SK-N-DZ (cell line): ENCODE measurements around the gene CCDC61. TPM values are rescaled to one million over a fixed set of nuclear protein-coding genes. Genes with fewer than 3 reads are reported as not detected.

Source experiments
- DNase-seq: peaks from one replicate; pipeline ENCODE4 v3.0.0-alpha.2; 2015; ENCODE audit warnings: low spot score
- polyA plus RNA-seq, 2 experiments: library from polyadenylated mRNA; depleted of rRNA; stranded (reverse); fragments of >200 nt; gene quantifications; 2 replicates each; pipeline ENCODE4 v1.2.3, GENCODE V29; 2014

Gene CCDC61, protein sequence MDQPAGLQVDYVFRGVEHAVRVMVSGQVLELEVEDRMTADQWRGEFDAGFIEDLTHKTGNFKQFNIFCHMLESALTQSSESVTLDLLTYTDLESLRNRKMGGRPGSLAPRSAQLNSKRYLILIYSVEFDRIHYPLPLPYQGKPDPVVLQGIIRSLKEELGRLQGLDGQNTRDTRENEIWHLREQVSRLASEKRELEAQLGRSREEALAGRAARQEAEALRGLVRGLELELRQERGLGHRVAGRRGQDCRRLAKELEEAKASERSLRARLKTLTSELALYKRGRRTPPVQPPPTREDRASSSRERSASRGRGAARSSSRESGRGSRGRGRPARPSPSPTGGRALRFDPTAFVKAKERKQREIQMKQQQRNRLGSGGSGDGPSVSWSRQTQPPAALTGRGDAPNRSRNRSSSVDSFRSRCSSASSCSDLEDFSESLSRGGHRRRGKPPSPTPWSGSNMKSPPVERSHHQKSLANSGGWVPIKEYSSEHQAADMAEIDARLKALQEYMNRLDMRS
- 4.8 and 7.0 TPM in 2 replicates for polyA plus RNA-seq (2014; cell fraction: cytosol; rRNA removed)
- polyA plus RNA-seq (2014; cell fraction: nucleus; rRNA removed), result 17.0 and 17.9 TPM in 2 replicates

DNA sequence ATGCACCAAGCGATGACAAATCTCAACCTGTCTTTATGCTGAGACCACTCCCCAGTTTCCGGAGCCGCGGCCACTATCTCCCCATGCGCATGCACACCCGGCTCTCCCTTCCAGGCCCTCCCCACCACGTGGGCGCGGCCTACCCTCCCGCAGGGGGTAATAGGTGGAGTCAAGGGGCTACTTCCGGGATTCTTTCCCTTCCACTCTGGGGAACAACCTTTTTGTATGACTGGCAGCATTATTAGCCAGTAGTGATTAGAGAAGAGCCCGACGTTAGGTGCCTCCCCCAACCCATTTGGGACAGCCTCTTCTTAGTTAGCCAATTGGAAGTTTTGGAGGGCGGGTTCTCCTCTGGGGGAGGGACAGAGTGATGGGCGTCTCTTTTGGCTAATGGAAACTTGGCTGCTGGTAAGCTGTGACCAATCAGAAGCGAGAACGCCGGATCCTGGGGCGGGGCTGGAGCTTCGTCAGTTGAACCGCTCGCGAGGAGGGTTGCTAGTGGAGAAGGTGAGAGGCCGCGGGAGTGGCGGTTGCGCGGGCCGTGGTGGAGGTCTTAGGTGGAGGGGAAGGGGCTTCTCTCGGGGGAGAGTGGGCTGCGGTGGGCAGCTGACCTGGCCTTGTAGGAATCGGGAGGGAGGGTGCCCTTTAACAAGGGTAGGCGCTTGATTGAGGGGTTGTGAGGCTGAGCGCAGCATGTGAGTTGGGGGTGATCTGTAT lies at the start of gene CCDC61:
Gene CCDC61, plus strand, starts transcription at position 470 of the 717 bp plus-strand sequence. CDS start 7,552 bp downstream, outside the sequence.
- peak; percentile 99 for DNase-seq

DNA sequence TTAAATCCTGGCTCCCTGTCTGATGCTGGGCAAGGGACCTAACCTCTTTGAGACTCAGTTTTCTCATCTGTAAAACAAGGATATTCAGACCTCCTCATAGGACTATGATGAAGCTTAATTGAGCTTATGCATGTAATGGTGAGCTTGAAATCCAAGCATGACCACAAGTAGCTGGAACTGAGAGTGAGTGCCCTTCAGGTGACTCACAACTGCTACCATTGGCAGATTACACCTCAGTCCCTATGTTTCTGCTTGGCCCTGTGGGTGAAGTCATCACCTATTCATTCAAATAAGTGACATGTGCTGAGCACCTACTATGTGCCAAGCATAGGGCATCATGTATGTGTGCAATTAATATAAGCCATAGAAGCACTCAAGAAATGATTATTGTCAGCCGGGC lies 47.3 kb upstream of the CCDC61 start:
- no peak for DNase-seq

DNA sequence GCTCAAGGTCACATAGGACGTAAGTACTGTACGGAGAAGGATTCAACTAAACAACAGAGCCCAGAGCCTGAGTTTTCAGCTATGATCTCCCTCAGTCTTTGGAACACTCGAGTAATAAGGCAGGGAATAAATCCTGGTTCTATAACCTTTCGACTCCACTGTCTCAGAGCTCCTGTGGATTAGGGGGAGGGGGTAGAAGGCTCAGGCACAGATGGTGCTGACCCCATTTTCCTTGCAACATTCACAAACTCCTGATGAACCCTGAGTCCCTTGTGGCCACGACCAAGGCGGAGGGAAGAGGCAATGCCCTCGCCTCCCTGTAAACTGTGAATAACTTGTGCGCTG lies 43.0 kb upstream of the CCDC61 start:
- no peak for DNase-seq

DNA sequence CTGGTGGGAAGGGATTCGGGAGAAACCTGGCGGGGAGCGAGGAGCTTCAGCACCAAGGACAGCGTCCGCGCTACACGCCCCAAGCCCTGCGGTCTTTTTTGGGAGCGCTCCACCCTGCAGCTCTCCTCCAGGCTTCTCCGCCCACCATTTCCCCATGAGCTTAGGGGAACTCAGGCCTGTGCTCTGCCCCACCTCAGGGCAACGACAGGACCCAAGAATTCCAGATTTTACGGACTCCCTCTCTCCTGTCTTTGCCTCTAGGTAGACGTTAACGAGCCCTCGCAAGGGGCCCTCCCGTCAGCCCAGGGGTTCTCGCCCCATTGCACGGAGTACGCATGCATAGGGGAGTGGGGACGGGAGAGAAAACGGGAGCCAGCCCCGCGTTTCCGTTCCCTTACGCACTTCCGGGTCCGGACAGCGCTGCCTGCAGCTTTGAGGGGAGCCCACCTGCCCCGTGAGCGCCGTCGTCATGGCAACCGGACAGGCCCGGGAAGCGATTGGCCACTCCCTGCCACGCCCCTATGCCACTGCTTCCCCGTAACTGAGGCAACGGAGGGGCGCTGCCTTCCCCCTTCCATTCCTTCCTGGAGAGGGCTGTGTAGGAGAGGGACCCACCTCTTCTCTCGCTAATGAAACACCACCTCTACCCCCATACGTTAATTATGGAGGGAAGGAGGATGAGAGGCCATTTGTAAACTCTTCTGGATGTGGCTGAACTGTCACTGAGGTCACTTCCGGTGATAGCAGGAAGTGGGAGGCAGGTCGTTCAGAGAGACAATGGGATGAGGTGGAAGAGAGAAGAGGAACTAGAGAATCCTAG lies 42.4 kb upstream of the CCDC61 start:
- DNase-seq, result no peak

DNA sequence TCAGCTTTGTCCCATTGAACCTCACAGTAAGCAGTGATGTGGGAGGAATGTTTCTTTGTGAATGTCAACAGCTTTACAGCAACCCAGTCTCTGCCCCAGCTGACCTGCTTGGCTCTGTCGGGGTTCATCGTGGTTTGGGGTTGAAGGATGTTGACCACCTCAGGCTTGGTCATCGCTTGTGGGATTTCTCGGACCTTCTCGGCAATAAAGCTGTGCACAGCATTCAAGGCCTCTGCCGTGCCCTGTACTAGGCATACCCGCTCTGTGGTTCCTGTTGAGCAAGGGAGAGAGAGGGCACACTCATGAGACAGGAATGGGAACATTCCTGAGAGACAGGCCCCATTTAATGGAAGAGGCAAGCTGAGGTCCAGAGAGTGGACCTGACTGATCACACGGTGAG lies 41.6 kb upstream of the CCDC61 start:
- DNase-seq, result no peak

DNA sequence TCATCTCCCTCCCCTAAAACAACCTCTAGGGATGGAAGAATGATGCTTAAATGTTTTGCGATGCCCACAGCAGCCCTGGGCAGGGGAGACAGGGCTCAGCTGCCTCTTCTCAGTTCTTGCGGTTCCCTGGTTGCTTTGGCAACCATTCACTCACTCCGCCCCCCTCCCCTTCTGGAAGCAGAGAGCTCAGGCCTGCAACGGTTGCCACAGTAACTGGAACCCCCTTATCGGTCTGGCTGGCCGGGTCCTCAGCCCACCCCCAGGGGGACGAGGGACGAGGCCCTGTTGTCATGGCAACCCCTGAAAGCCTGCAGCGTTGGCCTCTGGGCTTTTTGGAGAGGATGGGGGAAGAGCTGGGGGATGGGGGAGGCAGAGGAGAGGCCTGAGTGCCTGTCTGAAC lies 41.1 kb upstream of the CCDC61 start:
- peak; percentile 87 for DNase-seq

DNA sequence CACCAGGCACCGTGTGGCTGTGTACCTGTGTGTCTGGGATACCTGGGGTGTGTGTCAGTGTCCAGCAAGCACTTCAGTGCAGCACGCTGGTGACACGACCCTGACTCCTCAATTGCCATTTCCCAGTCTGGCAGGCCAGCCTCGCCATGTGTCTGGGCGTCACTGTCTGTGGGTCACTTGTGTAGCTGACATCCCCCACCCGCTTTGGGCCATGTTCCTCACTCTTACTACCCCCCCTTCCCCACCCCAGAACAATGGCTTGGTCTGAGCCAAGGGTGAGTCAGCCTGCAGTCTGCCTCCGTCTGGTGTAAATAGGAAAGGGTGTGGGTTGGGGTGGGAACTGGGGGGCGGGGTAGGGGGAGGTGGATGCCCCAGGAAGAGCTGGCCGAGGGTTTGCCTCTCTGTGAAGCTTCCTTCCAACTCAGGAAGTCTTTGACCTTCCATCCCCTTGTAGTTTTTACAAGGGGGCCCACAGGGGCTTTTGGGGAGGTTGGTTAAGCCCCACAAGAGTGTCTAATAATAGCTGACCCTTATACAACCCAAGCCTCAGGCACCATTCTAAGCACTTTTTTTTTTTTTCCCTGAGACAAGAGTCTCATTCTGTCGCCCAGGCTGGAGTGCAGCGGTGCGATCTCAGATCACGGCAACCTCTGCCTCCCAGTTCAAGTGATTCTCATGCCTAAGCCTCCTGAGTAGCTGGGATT lies 39.2 kb upstream of the CCDC61 start:
- no peak for DNase-seq

DNA sequence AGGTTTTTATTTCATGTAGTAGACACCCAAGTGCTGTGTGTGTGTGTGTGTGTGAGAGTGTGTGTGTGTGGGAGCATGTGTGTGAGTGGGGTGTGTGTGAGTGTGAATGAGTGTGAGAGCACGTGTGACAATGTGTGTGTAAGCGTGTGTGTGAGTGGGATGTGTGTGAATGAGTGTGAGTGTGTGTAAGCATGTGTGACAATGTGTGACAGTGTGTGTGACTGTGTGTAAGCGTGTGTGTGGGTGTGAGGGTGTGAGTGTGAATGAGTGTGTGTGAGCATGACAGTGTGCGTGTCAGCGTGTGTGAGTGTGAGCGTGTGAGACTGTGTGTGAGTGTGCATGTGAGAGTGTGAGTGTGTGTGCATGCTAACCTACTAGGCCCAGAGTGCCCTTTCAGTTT lies 36.9 kb upstream of the CCDC61 start:
- DNase-seq, result no peak

DNA sequence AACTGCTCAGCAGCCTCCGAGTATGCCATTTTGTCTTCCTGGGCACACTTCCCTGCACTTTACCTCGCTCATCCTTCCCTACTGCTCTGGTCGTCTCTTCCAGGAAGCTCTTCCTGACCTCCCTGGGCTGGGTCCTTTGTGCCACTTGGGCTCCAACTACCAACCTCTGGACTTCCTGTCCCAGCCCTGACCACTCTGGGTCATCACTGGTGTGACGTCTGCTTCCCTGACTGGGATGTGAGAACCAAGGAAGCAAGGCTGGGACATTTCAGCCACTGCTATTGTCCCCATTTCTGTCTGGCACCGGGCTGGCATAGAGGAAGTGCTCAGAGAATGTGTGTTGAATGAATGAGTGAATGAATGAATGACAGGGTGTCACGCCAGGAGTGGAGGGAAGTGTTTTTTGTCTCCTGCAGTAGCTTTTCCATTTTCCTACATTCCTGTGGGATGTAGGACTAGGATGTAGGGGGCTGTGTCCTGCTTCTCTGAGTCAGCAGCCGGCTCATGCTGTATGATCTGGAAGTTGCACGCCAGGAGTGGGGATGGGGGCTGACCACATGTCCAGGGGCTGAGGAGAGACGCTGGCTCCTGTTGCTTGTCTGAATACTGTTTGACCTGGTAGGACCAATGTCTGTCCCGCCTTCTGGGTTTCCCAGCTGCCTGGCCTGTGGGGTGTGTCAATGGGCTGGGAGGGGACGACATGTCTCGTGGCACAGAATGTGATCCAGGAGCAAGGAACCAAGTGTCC lies 36.3 kb upstream of the CCDC61 start:
- DNase-seq, result no peak

DNA sequence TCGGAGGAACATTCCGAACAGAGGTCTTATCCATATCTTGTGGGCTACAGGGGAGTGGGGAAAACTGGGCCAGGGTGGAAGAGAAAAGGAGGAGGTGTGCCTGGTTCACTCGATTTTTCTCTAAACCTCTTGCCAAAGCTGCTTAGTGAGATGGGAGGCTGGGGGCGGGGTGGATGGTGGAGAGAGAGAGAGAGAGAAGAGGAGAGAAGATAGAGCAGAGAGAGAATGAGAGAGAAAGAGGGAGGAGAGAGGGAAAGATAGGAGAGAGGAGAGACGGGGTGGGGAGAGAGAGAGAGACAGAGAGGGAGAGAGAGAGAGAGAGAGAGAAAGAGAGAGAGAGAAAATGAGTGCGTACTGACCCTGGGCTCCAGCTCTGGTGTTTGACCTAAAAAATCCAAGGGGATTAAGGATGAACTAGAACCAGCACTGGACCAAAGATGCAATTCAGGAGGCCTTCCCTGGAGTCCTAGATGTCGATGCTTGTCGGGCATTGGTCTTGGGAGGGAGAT lies 35.7 kb upstream of the CCDC61 start:
- no peak for DNase-seq

DNA sequence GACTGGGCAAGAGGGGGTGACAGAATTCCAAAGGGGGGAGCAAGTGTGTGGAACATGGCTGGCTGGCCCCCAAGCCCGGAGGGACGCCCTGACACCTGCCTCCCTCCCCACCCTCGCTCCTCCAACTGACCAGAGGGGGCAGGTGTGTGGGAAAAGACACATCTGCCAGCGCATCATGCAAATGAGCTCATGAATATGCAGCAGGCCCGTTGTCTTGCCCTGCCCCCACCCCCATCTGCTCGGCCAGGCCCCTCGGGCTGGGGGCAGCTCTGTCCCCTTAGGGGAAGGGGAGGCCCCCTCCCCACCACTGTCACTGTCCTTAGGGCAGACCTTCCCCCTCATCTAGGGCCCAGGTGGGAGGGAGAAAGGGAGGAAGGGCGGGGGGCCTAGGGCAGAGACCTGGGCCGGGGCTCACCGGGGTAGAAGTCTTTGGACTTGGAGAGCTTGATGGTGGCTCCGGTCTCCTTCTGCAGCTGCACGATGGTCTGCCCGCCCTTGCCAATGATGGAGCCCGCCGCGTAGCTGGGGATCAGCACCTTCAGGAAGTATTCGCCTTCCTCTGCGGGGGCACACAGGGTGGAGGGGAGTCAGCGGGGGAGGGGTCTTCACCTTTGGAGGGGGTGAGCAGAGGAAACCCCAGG lies 34.6 kb upstream of the CCDC61 start:
- peak; percentile 12 for DNase-seq

DNA sequence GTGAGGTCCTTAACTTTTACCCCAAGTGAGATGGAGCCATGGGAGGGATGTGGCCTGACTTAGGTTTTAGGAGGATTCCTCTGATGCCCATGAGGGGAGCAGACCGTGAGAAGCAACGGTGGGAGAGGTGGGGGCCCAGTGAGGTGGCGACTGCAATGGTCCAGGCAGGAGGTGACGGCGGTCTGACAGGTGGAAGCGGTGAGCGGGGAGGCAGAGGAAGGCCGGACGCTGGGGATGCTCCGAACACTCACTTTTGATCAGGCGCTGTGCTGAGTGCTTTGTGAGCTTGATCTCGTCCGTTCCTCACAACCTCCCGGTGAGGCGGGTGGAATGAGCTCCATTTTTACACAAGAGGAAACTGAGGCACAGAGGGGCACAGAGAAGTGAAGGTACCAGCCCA lies 33.2 kb upstream of the CCDC61 start:
- DNase-seq, result no peak

DNA sequence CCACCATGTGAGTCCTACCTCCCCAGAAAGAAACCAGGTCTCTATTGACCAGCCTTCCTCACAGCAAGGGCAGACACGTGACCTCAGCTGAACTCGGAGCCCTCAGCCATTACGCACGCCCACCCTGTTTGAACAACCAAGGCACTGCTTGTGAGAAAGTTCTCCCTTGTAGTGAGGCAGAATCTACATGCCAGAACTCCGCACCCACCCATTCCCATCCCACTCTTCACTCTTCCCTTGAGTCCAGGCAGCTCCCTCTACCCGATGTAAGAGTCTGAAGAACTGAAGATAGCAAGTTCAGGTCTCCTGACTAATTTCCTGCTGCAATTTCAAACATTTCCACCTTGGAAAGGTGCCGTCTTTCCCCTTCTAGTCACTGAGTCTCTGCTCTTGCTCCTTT lies 28.0 kb upstream of the CCDC61 start:
- no peak for DNase-seq

DNA sequence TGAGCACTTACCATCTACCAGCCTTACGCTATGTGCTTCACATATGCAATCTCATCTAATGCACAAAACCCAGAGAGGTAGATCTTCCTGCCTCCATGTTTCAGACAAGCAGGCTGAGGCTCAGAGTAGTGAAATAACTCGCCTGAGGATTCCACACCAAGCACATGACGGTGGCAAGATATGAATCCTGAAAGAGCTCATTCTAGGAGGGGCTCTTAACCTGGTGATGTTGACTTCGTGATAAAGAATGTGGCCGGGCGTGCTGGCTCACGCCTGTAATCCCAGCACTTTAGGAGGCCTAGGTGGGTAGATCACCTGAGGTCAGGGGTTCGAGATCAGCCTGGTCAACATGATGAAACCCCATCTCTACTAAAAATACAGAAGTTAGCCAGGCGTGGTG lies 26.6 kb upstream of the CCDC61 start:
- no peak for DNase-seq

DNA sequence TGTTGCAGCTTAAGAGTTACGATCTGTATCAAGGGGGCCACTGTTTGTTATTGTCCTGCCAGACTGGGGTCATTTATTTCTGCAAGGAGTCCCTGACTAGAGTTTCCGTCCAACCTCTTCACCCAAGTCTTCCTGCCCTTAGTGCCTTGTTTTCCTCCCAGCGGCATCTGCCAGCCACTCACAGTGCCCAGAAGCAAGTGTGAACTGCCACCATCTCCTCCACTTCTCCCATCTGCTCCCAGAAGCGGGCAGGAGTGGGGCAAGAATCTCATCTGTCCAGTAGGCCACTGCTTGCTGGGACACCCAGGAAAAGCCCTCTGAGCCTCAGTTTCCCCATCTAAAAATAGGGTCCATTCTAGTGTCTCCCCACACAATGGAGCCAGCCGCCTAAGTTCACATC lies 25.6 kb upstream of the CCDC61 start:
- DNase-seq, result no peak

DNA sequence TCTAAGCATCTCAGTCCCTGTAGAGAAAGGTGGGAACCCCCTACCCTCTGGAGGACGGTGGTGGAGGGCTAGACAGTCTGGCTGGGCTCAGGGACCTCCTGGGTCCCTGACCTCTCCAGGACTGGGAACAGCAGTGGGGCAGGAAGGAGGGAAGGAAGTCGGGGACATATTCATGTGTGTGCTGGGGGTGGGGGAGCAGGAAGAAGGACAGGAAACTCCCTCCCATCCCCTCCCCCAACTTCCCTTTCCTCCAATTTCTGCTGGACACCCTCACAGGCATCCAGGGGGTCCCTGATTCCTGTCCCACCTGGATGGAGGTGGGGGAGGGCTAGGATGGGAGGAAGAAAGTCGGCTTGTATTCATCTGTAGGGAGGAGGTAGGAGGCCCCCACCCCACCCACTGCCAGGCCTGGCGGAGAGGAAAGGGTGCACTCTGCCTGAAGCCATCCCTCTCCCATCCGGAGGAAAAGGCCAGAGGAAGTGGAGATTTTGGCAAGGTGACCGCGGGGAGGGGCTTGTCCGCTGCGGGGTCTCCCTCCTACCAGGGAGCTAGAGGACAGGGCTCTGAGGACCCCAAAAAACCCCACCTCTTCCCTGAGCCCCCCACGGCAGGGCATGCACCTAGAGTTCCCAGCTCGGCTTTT lies 23.9 kb upstream of the CCDC61 start:
- no peak for DNase-seq

DNA sequence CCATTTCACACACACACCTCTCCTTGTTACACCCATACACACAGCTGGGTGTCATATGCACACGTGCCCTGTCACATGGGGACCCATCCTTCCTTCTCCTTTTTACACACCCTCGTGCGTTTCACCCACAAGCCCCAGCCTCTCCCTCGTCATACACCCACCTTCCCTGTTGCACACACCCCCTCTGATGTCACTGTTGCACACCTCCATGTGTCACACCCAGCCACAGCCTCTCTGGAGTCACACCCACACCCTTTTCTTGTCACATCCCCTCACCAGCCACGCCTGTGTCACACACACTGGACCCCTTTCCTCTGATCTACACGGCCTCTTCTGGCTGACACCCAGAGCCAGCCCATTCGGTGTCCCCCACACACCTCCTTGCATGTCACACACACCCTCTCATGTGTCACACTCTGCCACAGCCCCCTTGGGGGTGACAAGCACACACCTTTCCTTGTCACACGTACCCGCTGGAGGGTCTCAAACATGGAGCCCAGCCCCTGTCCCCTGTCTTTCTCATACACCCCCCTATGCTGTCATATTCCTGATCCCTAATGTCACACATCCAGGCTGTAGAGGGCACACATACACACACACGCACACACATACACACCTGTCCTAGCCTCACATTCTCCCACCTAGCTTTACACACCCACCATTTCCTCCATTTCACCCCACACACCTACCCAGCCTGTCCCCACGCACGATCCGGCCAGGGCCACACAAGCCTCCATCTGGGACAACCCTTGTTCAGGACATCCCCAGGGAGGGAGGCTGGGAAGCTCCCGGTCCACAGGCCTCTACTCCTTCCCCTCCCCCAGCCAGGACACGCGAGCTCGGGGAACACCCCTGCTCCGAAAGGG lies 23.0 kb upstream of the CCDC61 start:
- DNase-seq, result no peak

DNA sequence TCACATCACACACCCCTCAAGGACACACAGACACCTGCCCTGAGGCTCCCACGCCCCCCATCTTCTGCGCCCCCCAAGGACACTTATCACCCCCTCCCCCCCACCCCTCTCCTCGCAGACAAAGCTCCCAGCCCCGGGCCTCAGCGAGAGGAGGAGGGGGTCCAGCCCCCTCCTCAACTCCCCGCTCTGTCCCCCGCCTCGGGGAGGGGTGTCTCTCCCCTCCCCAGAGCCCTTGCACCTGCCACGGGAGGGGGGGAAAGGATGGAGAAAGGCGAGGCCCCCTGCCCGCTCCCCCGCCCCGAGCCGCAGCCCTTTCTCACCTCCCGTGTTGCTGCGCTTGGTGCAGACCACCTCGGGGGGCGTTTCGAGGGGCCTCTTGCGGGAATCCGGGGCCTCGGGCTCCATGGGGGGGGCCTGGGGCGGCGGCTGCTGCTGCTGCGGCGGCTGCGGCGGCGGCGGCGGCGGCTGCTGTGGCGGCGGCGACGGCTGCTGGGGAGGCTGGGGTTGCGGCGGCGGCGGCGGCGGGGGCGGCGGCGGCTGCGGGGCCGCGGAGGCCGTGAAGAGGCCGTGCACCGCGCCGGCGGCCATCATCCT lies 22.2 kb upstream of the CCDC61 start:
- DNase-seq, result no peak
